ENCODE results near the gene TAS2R60. TPM values are rescaled to one million over a fixed set of nuclear protein-coding genes. Genes with fewer than 3 reads are reported as not detected.
A peak's percentile ranks its signal among the peaks of the same experiment; 100 is the strongest.
"Not testable (repeated sequence)": the region's sequence is repeated elsewhere in the genome, so short reads cannot be mapped to it uniquely, and the experiment has no call there.

Gene TAS2R60
- total RNA-seq, 5 donors from 2014 or later (not counting 1 experiment from before 2014, with no cell fraction given) = 0.38 to 2.4 (median 1.0) TPM; not detected in 1

GRCh38 chr7:143410521-143411004, 32.7 kb upstream of the TAS2R60 start:
- H3K36me3 ChIP-seq (ENCODE audit: control insufficient read depth in 2 of 2, extremely low read depth in 1 of 2, insufficient read depth in 1 of 2, low read length in 1 of 2) = no peaks in the 10 kb centered on the region
- no peak overlapping the region for H3K4me3 ChIP-seq (ENCODE audit: control insufficient read depth in 1 of 2, extremely low read depth in 1 of 2, low read length in 1 of 2)
- H3K27me3 ChIP-seq (replicated peaks in 1 of 2; ENCODE audit: control insufficient read depth in 2 of 2, extremely low read depth in 1 of 2, insufficient read depth in 2 of 2, low read length in 1 of 2) = peaks cover 0 to 3% of the 10 kb centered on the region in 2 experiments
- WGBS (ENCODE audit: insufficient coverage) = 93% methylated on average over 2 of the region's 6 CpGs
- H3K27ac ChIP-seq (ENCODE audit: low read length) = no peak overlapping the region
- H3K9me3 ChIP-seq = no peaks in the 10 kb centered on the region
- ChIA-PET CTCF (interaction anchor here (0.5 to 1.4 kb wide), 6 partner anchors 26 to 170 kb away, joined by 3 to 6 read pairs (median 4); no protein-coding TSS in a partner anchor), POLR2A (interaction anchor here in 1 of 2 donors (0.5 kb wide), 1 partner anchor 86 kb away, joined by 4 read pairs; no protein-coding TSS in a partner anchor)
- ATAC-seq (replicated peaks in 1 of 4) (no peak), DNase-seq (no peak)
- Mint-ChIP-seq H3K4me1 (peaks cover 51 to 77% (median 63%) of the 10 kb centered on the region in 3 donors), H3K4me3 (peak overlapping the region in 1 of 3 donors; percentile 89), H3K27me3 (peaks cover 0 to 2% of the 10 kb centered on the region in 2 donors), H3K36me3 (peaks cover 5% of the 10 kb centered on the region), H3K27ac (peak overlapping the region; percentile 72 to 79), H3K9me3 (no peaks in the 10 kb centered on the region)
- H3K4me1 ChIP-seq (ENCODE audit: control insufficient read depth in 1 of 2, extremely low read depth in 1 of 2, insufficient read depth in 2 of 2, low read length in 2 of 2) = peaks cover 34 to 42% of the 10 kb centered on the region in 2 experiments

- H3K4me1 ChIP-seq (ENCODE audit: control insufficient read depth in 1 of 2, extremely low read depth in 1 of 2, insufficient read depth in 2 of 2, low read length in 2 of 2) = peaks cover 20 to 26% of the 10 kb centered on the region in 2 experiments
- Mint-ChIP-seq H3K36me3 (peaks cover 8% of the 10 kb centered on the region), H3K27ac (peak overlapping the region in 1 of 2 donors; percentile 33), H3K27me3 (peaks cover 0 to 2% of the 10 kb centered on the region in 2 donors), H3K4me1 (peaks cover 42 to 71% (median 52%) of the 10 kb centered on the region in 3 donors), H3K4me3 (no peak overlapping the region), H3K9me3 (no peaks in the 10 kb centered on the region)
- ChIA-PET POLR2A (no interaction called here), CTCF (interaction anchor here in 1 of 2 donors (0.6 to 1.2 kb wide), 2 partner anchors 32 to 106 kb away, joined by 3 to 7 read pairs; no protein-coding TSS in a partner anchor)
- WGBS (ENCODE audit: insufficient coverage) = 88% methylated on average over 4 of the region's 5 CpGs
- no peak overlapping the region for H3K27ac ChIP-seq (ENCODE audit: low read length)
- H3K9me3 ChIP-seq = no peaks in the 10 kb centered on the region
- no peak overlapping the region for H3K4me3 ChIP-seq (ENCODE audit: control insufficient read depth in 1 of 2, extremely low read depth in 1 of 2, low read length in 1 of 2)
- ATAC-seq (replicated peaks in 1 of 4) (no peak), DNase-seq (no peak)
- no peaks in the 10 kb centered on the region for H3K36me3 ChIP-seq (ENCODE audit: control insufficient read depth in 2 of 2, extremely low read depth in 1 of 2, insufficient read depth in 1 of 2, low read length in 1 of 2)
- H3K27me3 ChIP-seq (replicated peaks in 1 of 2; ENCODE audit: control insufficient read depth in 2 of 2, extremely low read depth in 1 of 2, insufficient read depth in 2 of 2, low read length in 1 of 2) = peaks cover 0 to 3% of the 10 kb centered on the region in 2 experiments
These were observed 31.1 kb upstream of the TAS2R60 start for GRCh38 chr7:143411976-143412708.

- peaks cover 16% of the 10 kb centered on the region in 2 experiments for H3K4me1 ChIP-seq (ENCODE audit: control insufficient read depth in 1 of 2, extremely low read depth in 1 of 2, insufficient read depth in 2 of 2, low read length in 2 of 2)
- DNase-seq (no peak), ATAC-seq (replicated peaks in 1 of 4) (no peak)
- H3K27me3 ChIP-seq (replicated peaks in 1 of 2; ENCODE audit: control insufficient read depth in 2 of 2, extremely low read depth in 1 of 2, insufficient read depth in 2 of 2, low read length in 1 of 2) = peaks cover 0 to 3% of the 10 kb centered on the region in 2 experiments
- peaks cover 0 to 2% of the 10 kb centered on the region in 2 donors for H3K27me3 Mint-ChIP-seq
- ChIA-PET POLR2A (no interaction called here), CTCF (no interaction called here)
- no peaks in the 10 kb centered on the region for H3K9me3 Mint-ChIP-seq
- peaks cover 33 to 64% (median 43%) of the 10 kb centered on the region in 3 donors for H3K4me1 Mint-ChIP-seq
- H3K9me3 ChIP-seq = no peaks in the 10 kb centered on the region
- WGBS (ENCODE audit: insufficient coverage) = 67% methylated on average over 1 of the region's 8 CpGs
- peaks cover 12% of the 10 kb centered on the region for H3K36me3 Mint-ChIP-seq
- no peaks in the 10 kb centered on the region for H3K36me3 ChIP-seq (ENCODE audit: control insufficient read depth in 2 of 2, extremely low read depth in 1 of 2, insufficient read depth in 1 of 2, low read length in 1 of 2)
- H3K27ac ChIP-seq (ENCODE audit: low read length) = no peak overlapping the region
- no peak overlapping the region for H3K27ac Mint-ChIP-seq
- H3K4me3 Mint-ChIP-seq = no peak overlapping the region
- H3K4me3 ChIP-seq (ENCODE audit: control insufficient read depth in 1 of 2, extremely low read depth in 1 of 2, low read length in 1 of 2) = no peak overlapping the region
These were observed 30.1 kb upstream of the TAS2R60 start for GRCh38 chr7:143413123-143413522.

GRCh38 chr7:143415209-143415608, 28.0 kb upstream of the TAS2R60 start:
- peaks cover 27 to 60% (median 32%) of the 10 kb centered on the region in 3 donors for H3K4me1 Mint-ChIP-seq
- 94% methylated on average over 3 of the region's 7 CpGs for WGBS (ENCODE audit: insufficient coverage)
- not testable (repeated sequence) for H3K36me3 ChIP-seq (ENCODE audit: control insufficient read depth in 2 of 2, extremely low read depth in 1 of 2, insufficient read depth in 1 of 2, low read length in 1 of 2); H3K27ac Mint-ChIP-seq; H3K9me3 ChIP-seq; H3K27me3 ChIP-seq (replicated peaks in 1 of 2; ENCODE audit: control insufficient read depth in 2 of 2, extremely low read depth in 1 of 2, insufficient read depth in 2 of 2, low read length in 1 of 2); DNase-seq; H3K4me3 Mint-ChIP-seq; H3K4me3 ChIP-seq (ENCODE audit: control insufficient read depth in 1 of 2, extremely low read depth in 1 of 2, low read length in 1 of 2); H3K27ac ChIP-seq (ENCODE audit: low read length); ATAC-seq (replicated peaks in 1 of 4); H3K27me3 Mint-ChIP-seq; H3K4me1 ChIP-seq (ENCODE audit: control insufficient read depth in 1 of 2, extremely low read depth in 1 of 2, insufficient read depth in 2 of 2, low read length in 2 of 2); H3K9me3 Mint-ChIP-seq
- ChIA-PET CTCF (interaction anchor here (0.7 to 3.5 kb wide), 10 partner anchors 8 to 1030 kb away, joined by 3 to 35 read pairs (median 4); partner anchors contain the start of genes TAS2R40 (in 1 of the 2) and ZYX (in 1 of the 2)), POLR2A (interaction anchor here in 1 of 2 donors (0.7 kb wide), 2 partner anchors 43 to 997 kb away, joined by 3 to 6 read pairs; no protein-coding TSS in a partner anchor)
- H3K36me3 Mint-ChIP-seq = peaks cover 24% of the 10 kb centered on the region

DNA sequence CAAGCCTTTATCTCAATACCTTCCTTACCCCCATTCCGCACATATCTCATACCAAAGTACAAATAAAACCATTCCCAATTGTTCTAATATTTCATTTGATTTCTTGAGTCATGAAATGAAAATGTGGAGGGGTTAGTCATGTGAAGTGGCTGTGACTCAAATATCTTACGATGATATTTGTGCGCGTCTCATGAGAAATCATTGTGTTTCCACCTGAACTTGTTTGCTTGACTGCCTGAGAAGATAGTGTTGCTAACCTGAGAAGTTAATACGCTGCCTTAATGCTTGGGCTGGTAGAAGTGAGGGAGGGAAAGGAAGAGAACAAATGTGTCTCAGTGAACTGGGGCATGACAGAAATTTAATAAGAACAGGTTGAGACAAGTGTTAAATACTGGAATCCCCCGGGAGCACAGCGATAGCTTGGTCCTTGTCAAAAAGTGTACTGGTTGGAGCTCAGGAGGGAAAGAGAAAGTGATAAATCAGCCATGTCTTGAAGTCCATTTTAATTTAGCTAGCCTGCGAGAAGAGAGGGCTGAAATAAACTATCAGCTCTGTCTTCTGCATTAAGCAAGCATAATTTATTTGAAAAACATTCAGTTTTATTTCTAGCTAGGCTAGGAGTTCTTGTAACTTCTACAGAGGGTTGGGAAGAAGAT, 27.4 kb upstream of the TAS2R60 start:
- no peak overlapping the region for H3K27ac ChIP-seq (ENCODE audit: low read length)
- Mint-ChIP-seq H3K27me3 (peaks cover 0 to 2% of the 10 kb centered on the region in 2 donors), H3K36me3 (peaks cover 30% of the 10 kb centered on the region), H3K4me3 (no peak overlapping the region), H3K4me1 (peaks cover 22 to 55% (median 27%) of the 10 kb centered on the region in 3 donors), H3K9me3 (peaks cover 0 to 4% (median 0%) of the 10 kb centered on the region in 3 donors), H3K27ac (no peak overlapping the region)
- H3K4me1 ChIP-seq (ENCODE audit: control insufficient read depth in 1 of 2, extremely low read depth in 1 of 2, insufficient read depth in 2 of 2, low read length in 2 of 2) = peaks cover 0 to 5% of the 10 kb centered on the region in 2 experiments
- DNase-seq (no peak), ATAC-seq (replicated peaks in 1 of 4) (no peak)
- no peaks in the 10 kb centered on the region for H3K36me3 ChIP-seq (ENCODE audit: control insufficient read depth in 2 of 2, extremely low read depth in 1 of 2, insufficient read depth in 1 of 2, low read length in 1 of 2)
- WGBS (ENCODE audit: insufficient coverage) = 98% methylated on average over 4 of the region's 8 CpGs
- H3K9me3 ChIP-seq = no peaks in the 10 kb centered on the region
- CTCF ChIA-PET = interaction anchor here (0.6 to 3.5 kb wide), 12 partner anchors 8 to 1030 kb away, joined by 3 to 35 read pairs (median 6); no protein-coding TSS in a partner anchor
- no peaks in the 10 kb centered on the region for H3K27me3 ChIP-seq (replicated peaks in 1 of 2; ENCODE audit: control insufficient read depth in 2 of 2, extremely low read depth in 1 of 2, insufficient read depth in 2 of 2, low read length in 1 of 2)
- no peak overlapping the region for H3K4me3 ChIP-seq (ENCODE audit: control insufficient read depth in 1 of 2, extremely low read depth in 1 of 2, low read length in 1 of 2)
- POLR2A ChIA-PET = no interaction called here
